ENCODE data around the gene KERA. TPM values are rescaled to one million over a fixed set of nuclear protein-coding genes. Genes with fewer than 3 reads are reported as not detected.

The KERA gene
- total RNA-seq, 1 experiment from 2014 or later, result not detected

DNA sequence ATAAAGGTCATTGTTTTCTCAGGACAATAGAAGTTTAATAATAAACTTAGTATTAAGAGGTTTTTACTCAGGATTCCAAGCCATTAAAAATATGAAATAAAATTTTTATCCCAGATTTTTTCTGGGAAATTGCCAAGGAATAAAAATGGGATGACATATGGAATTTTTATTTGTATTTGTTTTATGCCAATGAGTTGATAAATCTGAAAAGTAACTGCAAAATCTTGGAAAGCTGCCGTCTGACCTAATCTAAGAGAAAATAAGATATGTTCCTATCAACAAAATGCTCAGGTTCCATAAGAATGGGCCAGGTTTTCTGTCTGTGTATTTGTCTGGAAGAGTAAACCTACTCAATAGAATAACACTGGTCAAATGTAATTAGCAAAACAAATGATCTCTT lies 22.2 kb upstream of the KERA start:
- Histone ChIP-seq H3K4me1 (ENCODE audit: insufficient read depth, low read length) (no peaks in the 10 kb centered on the region; the same call in 1 of the 2 replicates), H3K9me3 (ENCODE audit: control insufficient read depth, low read depth, low read length) (no peaks in the 10 kb centered on the region), H3K9ac (ENCODE audit: extremely low read depth, insufficient read length, low read length) (no peak overlapping the region), H3K56ac (ENCODE audit: insufficient read length, low read depth, low read length) (no peak overlapping the region), H3K79me1 (ENCODE audit: insufficient read depth, low read depth, low read length, poor library complexity, severe bottlenecking) (no peaks in the 10 kb centered on the region), H3K18ac (ENCODE audit: insufficient read length, low read depth, low read length) (no peak overlapping the region), H3K14ac (ENCODE audit: insufficient read depth, low read length) (no peak overlapping the region), H3K27ac (ENCODE audit: insufficient read length, low read depth, low read length) (no peak overlapping the region), H2BK20ac (ENCODE audit: low read depth, low read length, poor library complexity, severe bottlenecking) (no peak overlapping the region), H4K91ac (ENCODE audit: insufficient read length, low read depth, low read length) (no peak overlapping the region), H3K4ac (ENCODE audit: low read depth, low read length) (no peak overlapping the region), H3K23ac (ENCODE audit: insufficient read length, low read depth, low read length) (no peak overlapping the region), H4K5ac (ENCODE audit: insufficient read length, low read depth, low read length) (no peak overlapping the region), H4K20me1 (ENCODE audit: control insufficient read depth, insufficient read depth, insufficient read length) (no peaks in the 10 kb centered on the region), H2BK5ac (ENCODE audit: insufficient read length, low read length) (no peak overlapping the region), H2AFZ (ENCODE audit: low read length) (no peak overlapping the region), H3K23me2 (ENCODE audit: insufficient read length, low read depth, low read length, poor library complexity, severe bottlenecking) (no peaks in the 10 kb centered on the region), H2BK120ac (ENCODE audit: low read depth, low read length, poor library complexity, severe bottlenecking) (no peak overlapping the region), H2BK12ac (ENCODE audit: insufficient read length, low read depth, low read length) (no peak overlapping the region), H3K4me2 (ENCODE audit: insufficient read depth, insufficient read length, low read length) (no peak overlapping the region), H4K8ac (replicated peaks; ENCODE audit: insufficient read length, low read depth, low read length) (no peak overlapping the region), H3K27me3 (ENCODE audit: insufficient read depth, low read length) (no peaks in the 10 kb centered on the region), H3K79me2 (ENCODE audit: insufficient read depth, low read length) (no peaks in the 10 kb centered on the region), H2AK5ac (ENCODE audit: insufficient read length, low read length) (no peak overlapping the region), H3T11ph (ENCODE audit: low read length) (no peak overlapping the region), H2BK15ac (ENCODE audit: low read depth, low read length) (no peak overlapping the region)
- Mint-ChIP-seq H3K4me1 (peaks cover 6 to 10% of the 10 kb centered on the region in 2 experiments), H3K27me3 (ENCODE audit: low read depth) (no peaks in the 10 kb centered on the region), H3K9me3 (no peaks in the 10 kb centered on the region), H3K27ac (no peak overlapping the region), H3K4me3 (no peak overlapping the region), H3K36me3 (ENCODE audit: insufficient read depth in 1 of 3, low read depth in 3 of 3) (no peaks in the 10 kb centered on the region)
- no peak for DNase-seq
- TF ChIP-seq, protein P1, sequence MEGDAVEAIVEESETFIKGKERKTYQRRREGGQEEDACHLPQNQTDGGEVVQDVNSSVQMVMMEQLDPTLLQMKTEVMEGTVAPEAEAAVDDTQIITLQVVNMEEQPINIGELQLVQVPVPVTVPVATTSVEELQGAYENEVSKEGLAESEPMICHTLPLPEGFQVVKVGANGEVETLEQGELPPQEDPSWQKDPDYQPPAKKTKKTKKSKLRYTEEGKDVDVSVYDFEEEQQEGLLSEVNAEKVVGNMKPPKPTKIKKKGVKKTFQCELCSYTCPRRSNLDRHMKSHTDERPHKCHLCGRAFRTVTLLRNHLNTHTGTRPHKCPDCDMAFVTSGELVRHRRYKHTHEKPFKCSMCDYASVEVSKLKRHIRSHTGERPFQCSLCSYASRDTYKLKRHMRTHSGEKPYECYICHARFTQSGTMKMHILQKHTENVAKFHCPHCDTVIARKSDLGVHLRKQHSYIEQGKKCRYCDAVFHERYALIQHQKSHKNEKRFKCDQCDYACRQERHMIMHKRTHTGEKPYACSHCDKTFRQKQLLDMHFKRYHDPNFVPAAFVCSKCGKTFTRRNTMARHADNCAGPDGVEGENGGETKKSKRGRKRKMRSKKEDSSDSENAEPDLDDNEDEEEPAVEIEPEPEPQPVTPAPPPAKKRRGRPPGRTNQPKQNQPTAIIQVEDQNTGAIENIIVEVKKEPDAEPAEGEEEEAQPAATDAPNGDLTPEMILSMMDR (conservative IDR thresholded peaks at IDR 0.05), result no peak
- WGBS (ENCODE audit: extremely low coverage, insufficient read length, low lambda C conversion rate), result no CpG with 5 or more reads among the region's 1 CpG

Data from H9 (cell line).